NCI-H2029 treated with DMSO at 0.1 percent for 48 hours (cell line): ENCODE data around the gene MSX2.
"Not testable (repeated sequence)": the region's sequence is repeated elsewhere in the genome, so short reads cannot be mapped to it uniquely, and the experiment has no call there.

Source experiments
- DNase-seq: peaks from one replicate; lab custom pipeline; 2025; lab: John Stamatoyannopoulos, UW

MSX2 gene

DNA sequence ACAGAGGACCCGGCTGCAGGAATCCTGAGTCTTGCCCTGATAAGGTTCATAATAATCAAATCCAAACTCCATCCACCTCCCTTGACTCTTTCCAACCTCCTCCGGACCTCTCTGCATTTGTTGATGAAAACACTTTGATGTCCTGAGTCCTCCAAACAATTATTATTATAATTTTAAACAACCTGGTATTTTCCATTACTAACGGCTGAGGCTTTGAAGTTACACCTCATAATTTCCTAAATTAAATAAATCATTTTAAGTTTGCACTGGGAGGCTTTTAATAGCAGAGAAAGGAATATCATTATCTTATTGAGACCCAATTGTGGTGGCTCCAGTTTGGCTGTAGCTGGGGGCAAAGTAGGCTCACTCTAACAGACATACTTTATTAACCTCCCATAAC lies 9.5 kb downstream of the MSX2 start:
- no peak for DNase-seq

DNA sequence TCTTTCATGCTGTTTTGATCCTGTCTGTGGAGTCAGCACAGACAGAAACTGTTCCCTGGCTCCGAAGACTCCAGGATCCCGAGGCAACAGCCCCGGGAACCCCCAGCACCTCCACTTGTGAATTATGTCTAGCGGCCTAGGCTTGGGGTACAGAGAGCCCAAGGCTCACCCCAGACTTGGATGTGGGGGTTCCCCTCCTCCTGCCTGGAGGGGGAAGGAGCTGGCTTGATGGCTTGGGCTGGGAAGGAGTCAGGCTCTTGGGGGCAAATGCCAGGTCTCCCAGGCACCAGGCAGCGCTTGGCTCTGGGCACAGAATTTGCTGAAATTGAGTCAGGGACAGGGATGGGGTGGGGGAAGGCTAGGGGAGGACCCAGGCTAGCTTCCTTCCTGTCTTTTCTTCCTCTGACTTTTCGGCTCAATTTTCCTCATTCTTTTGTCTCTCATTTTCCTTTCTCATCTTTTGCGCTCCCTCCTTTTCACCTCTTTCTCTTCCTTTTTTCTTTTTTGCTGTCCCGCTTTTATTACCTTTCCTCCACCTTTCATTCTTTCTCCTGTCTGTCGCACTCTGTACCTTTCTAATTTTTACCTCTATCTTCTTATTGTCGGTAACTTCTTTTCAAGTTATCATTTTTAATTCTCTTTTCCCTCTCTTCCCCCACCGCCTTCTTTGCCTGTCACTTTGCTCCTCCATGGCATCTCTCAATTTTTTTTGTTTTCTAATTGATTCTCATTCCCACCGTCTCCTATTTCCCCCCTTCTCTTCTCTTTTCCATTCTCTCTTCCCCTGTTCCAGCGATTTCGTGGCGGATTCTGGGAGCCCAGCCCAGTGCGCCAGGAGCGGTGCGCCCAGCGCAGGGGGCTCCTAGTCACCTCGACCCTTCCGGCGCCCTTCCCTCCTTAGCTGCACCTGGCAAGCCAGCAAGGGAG lies 10.5 kb downstream of the MSX2 start:
- no peak for DNase-seq

DNA sequence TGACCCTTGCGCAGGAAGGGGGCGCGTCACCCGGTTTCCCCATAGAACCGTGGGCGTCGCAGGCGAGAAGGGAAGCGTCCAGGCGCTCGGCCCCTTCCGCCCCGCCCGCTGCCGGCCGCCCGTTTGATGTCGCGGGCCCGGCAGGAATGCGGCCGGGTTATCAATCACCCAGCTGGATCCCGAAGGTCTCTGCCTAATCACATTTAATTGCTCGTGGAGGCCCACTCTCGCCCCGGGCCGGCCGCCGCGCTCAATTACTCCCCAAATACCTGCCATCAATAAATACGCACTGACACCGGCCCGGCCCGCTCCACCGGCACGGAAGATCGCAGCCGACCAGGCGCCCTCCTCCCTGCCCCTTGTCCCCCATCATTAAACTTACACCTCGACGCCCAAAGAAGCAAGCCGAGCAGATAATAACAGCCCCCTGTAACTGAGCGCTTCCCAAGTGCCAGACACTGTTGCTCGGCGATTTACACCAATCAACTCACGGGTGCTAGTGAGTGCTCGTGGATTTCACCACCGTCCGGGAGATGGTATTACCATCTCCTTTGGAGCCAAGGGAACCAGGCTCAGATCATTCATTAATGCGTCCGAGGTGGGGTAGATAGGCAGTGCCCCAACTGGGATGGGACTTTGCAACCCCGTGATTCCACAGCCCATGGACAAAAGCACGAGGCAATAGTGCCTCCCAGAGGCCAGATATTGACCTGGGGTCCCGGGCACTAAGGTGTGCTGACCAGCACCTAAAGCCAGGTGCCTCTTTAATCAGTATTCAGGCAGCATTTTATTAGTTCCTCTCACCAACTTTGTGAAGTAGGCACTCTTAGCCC lies 11.3 kb downstream of the MSX2 start:
- DNase-seq = no peak

DNA sequence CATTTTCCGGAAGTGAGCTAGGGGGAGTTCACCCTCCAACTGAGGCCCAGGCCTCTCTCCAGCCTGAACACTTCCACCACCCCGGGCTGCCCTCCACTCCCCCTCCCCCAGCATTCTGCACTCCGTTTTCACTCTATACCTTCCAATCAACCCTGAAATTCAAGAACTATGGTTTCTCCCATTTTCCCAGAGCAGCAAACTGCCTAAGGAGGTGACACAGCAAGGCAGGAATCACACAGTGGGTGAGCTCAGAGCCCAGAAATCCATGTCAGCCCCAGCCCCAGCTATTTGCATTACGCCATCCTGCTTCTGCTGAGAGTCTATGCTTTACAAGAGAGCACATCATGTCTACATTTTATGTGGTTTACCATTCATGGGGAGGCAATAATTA lies 11.9 kb downstream of the MSX2 start:
- no peak for DNase-seq

DNA sequence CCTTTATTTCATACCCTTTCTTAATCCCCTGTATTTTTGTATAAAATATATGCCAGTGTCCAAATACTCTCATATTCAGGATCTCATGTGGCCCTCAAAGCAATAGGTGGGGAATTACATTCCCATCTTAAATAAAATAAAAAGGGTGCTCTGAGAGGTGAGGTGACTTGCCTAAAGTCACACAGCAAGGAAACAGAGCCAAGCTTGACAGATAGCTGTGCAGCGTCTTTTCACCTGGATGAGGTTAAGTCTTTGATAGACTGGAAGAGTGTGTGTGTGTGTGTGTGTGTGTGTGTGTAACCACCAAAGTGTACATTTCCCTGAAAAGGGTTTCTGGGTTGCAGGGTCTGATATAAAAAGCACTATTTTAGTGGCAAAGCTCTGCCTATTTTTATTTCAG lies 12.4 kb downstream of the MSX2 start:
- no peak for DNase-seq

DNA sequence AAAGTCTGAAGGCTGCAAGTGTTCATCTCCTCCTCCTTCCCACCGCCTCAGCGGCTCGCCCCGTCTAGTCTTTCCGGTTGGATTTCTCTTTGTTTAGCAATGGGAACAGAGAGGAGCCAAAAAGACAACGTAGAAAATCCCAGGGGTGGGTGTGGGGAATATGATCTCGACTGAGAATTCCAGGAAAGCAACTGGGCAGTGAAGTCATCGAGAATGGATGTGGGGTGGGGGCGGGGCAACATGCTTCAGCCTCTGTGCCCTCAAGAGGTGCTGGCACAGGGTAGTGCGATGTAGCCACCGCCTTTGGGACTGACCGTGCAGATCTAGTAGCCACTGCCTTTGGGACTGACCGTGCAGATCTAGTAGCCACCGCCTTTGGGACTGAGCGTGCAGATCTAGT lies 12.9 kb downstream of the MSX2 start:
- DNase-seq = no peak

DNA sequence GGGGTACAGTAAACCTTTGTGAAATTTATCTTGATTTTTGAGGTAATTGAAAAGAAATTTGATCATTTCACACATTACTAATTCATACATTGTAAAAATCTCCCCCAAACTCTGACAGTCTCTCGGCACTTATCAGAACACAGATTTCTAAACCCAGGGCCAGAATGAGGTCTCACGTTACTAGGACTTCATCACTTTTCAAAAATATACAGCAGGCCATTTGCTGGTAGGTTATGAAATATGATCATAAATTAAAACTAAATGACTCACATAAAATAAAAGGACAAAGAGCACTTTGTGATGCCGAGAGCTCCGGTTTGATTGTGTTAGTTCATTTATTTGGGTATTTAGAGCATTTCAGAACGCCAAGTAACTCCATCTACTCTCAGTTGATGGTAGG lies 17.0 kb downstream of the MSX2 start:
- DNase-seq = no peak

DNA sequence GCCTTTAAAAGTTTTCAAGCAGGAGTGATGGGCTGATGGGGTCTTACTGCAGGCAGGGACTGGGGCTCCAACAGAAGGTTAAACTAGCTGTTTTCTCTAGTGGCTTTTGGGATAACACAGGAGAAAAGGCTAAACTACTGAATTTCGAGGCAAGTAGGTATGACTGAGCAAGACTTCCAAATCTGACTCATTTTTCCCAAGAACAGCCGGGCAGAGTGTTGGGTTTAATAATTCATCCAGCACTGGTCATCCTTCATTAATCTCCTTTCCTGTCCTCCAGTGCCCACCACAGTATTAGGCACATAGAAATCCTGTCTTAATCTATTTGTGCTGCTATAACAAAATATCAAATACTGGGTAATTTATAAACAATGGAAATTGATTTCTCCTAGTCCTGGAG lies 20.5 kb downstream of the MSX2 start:
- DNase-seq = no peak

DNA sequence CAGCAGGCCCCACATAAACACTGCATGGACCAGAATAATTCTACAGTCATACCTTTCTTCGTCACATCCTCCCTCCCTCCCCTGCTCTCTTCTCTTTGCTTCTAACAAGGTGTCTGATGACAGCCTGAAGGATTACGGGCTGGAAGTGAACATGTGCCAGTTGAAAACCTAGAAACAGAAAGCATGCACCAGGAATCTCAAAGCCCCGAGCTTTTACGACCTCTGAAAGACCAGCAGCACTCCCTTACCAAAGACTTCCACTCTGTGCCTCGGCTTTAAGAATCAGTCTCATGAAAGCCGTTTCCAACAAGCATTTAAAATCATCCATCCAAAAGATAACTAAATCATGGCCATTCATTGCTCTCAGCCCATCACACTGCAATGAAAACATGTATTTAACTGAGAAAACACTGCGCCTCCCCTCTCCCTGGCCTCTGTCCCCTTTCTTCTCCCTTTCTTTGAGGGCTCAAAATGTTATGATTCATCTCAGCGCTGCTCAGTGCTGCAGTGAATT lies 21.3 kb downstream of the MSX2 start:
- DNase-seq = no peak

DNA sequence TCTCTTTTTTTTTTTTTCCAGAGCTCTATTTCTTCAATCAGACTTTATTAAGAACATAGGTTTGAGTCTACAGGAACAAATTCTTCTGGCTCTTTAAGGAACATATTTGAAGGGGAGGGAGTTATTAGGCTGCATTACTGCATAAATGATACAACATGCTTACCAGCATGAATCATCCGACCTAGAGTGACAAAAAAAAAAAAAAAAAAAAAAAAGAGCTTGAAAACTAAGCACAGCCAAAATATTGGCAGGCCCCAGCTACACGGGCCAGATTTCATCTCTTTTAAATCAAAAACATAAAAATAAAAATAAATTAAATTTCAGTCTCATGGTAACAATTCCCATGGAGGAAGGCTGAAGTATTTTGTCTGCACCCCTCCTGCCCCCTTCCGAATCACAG lies 26.3 kb downstream of the MSX2 start:
- DNase-seq = no peak

DNA sequence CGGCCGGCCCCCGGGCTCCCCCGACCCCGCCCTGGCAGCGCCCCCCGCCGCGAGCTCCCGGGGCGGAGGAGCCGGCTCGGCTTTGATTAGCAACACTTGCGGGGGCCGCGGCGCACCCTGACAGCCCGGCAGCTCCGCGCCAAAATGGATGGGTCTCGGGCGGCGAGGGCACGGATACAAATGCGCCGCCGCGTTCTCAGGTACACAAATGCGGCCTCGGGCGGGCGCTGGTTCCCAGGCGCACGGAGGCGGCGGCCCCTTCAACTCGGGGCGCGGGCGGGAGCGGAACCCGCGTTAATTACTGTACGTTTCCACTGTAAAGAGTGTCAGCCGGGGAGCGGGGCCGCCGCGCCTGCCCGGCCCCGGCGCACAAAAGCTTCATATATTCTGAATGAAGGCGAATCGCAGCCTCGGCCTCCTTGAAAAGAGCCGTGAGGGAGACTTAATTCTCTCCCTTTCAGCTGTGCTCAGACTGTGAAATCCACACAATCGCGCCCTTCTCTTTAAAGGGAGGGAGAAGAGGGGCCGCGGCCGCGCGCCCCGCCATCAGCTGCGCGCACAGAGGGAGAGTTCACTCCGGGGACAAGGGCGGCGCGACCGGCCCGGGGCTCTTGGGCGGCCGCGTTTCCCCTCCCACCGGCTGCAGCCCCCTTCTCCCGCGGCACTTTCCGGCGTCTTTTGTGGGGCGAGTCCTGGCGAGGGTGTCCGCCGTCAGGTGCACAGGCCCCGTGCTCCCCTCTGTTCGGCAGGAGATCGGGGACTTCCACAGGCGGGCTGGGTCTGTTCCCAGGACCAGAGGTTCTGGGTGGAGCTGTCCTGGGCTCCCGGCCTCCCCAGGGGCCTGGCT lies 27.0 kb downstream of the MSX2 start:
- no peak for DNase-seq

DNA sequence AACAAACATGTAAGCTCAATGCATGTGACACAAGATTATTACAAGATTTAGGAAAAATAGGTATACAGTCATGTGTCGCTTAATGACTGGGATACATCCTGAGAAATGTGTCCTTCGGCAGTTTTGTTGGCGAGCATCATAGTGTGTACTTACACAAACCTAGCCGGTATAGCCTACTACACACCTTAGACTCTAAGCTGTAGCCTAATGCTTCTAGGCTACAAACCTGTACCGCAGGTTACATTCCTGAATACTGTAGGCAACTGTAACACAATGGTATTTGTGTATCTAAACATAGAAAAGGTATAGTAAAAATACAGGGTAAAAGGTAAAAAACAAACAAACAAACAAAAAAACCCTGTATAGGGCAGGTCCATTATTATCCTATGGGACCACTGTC lies 27.7 kb downstream of the MSX2 start:
- no peak for DNase-seq

DNA sequence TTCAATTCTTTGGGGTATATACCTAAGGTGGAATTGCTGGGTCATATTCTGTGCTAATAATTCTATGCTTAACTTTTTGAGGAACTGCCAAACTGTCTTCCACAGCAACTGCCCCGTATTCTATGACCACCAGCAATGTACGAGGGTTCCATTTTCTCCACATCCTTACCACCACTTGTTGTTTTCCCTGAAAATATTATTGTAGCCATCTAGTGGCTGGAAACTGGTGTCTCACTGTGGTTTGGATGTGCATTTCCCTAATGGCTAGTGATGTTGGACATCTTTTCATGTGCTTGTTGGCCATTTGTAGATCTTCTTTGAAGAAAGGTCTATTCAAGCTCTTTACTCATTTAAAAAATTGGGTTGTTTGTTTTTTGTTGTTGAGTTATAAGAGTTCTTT lies 30.7 kb downstream of the MSX2 start:
- no peak for DNase-seq

DNA sequence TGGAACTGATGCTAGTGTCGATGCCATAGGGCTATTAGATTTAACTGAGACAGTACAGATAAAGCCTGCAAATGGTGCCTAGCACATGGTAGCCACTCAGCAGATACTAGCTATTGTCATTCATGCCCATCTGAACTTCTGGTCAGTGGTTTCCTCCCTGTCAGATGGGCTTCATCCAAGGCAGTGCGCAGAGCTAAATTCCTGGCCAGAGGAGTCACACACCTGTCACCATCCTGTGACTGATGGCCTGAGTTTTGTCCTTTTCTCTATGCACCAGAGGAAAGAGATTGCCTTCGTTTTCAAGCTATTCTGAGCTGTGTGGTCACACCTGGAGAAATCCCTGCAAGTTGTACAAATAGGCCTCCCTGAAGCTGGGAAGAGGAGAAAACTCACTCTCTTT lies 34.7 kb downstream of the MSX2 start:
- no peak for DNase-seq

DNA sequence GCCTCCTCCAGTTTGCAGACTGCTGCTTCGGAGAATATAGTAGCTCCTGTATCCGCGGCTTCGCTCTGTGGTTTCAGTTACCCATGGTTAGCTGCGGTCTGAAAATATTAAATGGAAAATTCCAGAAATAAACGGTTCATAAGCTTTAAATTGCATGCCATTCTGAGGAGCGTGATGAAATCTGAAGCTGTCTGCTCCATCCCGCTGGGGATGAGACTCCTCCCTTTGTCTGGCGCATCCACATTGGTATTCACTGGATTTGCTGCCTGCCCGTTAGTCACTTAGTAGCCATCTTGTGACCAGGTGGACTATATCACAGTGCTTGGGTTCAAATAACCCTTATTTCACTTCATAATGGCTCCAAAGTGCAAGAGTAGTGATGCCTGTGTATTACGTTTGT lies 36.3 kb downstream of the MSX2 start:
- DNase-seq = no peak

DNA sequence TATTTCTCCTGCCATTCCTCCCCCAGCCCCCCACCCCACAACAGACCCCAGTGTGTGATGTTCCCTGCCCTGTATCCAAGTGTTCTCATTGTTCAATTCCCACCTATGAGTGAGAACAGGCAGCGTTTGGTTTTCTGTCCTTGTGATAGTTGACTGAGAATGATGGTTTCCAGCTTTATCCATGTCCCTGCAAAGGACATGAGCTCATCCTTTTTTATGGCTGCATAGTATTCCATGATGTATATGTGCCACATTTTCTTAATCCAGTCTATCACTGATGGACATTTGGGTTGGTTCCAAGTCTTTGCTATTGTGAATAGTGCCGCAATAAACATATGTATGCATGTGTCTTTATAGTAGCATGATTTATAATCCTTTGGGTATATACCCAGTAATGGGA lies 37.0 kb downstream of the MSX2 start:
- not testable (repeated sequence) for DNase-seq

DNA sequence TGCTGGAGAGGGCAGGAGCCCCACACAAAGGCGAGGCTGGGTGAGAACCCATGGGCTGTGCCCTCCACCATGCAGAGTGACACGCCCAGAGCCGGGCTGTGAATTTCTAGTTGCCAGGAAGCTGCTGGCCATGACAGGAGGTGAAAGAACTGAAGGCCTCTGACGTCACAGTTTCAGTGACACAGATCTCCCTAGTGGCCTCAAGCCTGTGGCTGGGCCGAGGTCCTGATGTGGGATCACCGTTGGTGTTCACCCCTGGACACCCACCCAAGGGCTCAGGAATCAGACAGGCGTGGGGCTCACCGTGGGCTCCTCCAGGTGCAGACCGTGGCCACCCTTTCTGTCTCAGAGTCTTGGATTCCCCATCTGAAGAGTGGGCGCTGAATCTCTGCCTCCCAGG lies 39.9 kb downstream of the MSX2 start:
- no peak for DNase-seq

DNA sequence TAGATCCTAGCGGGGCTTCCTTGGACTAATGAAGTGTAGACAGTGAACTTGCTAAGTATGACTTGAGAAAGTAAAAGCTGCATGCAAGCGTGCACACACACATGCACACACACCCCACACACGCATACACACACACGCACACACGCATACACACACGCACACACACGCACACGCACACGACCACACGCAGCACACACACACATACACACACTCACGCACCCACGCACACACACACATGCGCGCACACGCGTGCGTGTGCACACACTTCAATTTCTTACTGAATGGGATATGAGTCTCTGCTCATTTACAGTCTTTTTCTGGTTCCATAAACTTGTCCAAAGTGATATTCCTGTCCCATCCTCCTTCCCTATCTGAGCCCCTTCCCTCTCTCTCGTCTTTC lies 41.2 kb downstream of the MSX2 start:
- no peak for DNase-seq

DNA sequence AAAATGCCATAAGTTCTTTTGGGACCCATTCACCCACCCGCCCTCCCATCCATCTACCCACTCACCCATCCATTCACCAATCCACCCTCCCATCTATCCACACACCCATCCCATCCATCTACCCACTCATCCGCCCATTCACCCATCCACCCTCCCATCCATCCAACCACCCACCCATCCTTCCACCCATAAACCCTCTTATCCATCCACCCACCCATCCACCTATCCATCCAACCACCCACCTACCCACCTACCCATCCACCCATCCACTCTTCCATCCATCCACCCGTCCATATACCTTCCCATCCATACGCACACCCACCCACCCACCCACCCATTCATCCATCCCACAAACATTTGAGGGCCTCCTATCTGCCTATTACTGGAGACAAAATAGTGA lies 43.3 kb downstream of the MSX2 start:
- no peak for DNase-seq

DNA sequence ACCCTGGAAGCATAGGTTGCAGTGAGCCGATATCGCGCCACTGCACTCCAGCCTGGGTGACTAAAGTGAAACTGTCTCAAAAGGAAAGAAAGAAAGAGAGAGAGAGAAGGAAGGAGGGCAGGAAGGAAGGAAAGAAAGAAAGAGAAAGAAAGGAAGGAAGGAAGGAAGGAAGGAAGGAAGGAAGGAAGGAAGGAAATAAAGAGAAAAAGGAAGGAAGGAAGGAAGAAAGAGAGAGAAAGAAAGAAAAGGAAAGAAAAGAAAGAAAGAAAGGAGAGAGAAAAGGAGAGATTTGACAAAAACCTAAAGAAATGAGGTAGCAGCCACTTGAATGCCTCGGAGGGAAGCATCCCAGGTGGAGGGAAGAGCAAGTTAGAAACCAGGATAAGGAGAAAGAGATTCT lies 44.6 kb downstream of the MSX2 start:
- no peak for DNase-seq

DNA sequence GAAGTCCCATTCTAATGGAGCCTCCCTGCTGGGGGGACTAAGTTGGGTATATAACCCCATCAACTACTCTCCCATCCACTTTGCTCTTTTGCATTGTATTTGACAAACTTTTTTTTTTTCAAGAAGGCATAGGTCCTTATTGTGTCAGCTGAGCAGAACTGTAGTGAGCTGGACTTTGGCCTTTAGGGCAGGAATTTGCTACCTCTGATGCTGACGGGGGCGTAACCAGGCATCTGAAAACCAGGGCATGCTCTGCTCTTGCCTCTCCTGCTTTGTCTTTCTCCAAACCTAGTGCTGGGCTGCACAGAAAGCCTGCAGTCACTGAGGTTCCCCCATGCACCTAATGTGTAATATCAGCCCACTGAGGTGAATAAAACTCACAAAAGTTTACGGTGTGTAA lies 49.0 kb downstream of the MSX2 start:
- no peak for DNase-seq

DNA sequence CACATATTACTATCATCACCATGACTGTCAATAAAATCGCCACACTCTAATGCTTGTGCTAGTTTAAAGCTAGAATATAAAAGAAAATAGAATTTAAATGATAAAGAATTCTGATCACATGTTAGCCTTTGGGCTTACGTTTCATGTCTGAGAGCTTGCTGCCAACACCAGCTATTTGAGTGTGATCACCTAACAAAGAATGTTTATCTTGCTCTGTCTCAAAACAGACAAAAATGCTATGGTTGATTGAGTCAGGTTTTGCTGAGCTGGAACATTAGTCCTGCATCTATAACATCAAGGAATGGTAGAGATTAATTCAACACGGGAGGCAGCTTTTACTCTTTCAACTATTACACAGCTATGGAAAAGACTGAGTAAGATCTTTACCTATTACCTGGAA lies 50.7 kb downstream of the MSX2 start:
- no peak for DNase-seq
